Measurements from ENCODE around the gene CLECL1.

Gene CLECL1

DNA sequence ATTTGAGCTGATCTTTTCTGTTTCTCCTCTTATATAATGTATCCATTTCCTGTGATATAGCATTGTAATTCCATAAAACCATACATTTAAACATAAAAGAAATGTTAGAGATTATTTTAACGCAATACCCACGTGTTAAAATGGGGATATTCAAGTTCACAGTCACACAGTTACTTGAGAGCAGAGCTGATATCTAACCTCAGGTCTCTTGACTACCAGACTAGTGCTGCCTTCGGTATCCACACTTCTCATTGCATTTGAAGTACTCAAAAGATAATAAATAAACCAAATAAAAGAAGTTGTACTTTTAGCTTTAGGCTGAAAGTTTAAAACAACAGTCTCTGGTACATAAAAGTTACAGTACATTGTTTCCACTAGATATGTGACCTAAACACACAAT, 2.9 kb downstream of the CLECL1 start:
- TF ChIP-seq ZFX (IDR thresholded peaks at IDR 0.05), result no peak
- TF ChIP-seq, protein P1, sequence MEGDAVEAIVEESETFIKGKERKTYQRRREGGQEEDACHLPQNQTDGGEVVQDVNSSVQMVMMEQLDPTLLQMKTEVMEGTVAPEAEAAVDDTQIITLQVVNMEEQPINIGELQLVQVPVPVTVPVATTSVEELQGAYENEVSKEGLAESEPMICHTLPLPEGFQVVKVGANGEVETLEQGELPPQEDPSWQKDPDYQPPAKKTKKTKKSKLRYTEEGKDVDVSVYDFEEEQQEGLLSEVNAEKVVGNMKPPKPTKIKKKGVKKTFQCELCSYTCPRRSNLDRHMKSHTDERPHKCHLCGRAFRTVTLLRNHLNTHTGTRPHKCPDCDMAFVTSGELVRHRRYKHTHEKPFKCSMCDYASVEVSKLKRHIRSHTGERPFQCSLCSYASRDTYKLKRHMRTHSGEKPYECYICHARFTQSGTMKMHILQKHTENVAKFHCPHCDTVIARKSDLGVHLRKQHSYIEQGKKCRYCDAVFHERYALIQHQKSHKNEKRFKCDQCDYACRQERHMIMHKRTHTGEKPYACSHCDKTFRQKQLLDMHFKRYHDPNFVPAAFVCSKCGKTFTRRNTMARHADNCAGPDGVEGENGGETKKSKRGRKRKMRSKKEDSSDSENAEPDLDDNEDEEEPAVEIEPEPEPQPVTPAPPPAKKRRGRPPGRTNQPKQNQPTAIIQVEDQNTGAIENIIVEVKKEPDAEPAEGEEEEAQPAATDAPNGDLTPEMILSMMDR (conservative IDR thresholded peaks at IDR 0.05), result no peak
- no peak overlapping the region for H3K27ac ChIP-seq

DNA sequence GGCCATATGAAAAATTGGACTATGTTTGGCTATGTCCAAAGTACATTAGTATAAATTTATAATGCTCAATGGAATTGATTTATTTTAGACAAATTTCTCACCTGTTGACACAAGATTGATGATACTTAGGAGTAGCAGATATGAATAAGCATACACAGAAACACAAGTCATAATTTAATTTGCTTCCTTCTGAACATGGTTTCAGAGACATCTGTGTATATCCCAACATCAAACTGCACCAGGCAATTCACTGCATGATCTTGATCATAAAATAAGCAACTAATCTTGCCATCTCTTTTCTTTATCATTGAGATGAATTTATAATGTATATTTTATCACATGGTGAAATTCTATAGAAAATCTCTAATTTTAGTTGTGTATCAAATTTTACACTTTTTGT, 3.8 kb downstream of the CLECL1 start:
- H3K27ac ChIP-seq, result no peak overlapping the region
- no peak for TF ChIP-seq ZFX (IDR thresholded peaks at IDR 0.05)

DNA sequence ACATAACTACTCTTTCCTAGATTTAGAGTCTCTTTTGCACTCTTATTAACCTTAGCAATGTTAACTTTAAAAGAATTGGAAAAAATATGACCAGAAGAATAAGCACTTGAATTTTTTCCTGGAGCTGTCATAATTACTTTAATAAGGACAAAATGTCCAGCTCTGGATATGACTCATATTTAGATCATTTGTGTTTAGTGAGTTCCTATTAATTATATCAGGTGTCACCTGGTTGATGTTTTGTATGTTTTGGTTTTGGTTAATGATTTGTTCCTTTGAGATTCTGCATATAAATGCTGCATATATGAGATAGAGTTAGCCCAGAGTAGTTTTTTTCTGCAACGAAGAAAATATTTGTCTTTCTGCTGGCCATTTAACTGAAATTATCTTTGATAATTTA, 5.1 kb downstream of the CLECL1 start:
- no peak overlapping the region for H3K27ac ChIP-seq
- TF ChIP-seq, protein P1 (conservative IDR thresholded peaks at IDR 0.05), result no peak
- no peak for TF ChIP-seq ZFX (IDR thresholded peaks at IDR 0.05)

DNA sequence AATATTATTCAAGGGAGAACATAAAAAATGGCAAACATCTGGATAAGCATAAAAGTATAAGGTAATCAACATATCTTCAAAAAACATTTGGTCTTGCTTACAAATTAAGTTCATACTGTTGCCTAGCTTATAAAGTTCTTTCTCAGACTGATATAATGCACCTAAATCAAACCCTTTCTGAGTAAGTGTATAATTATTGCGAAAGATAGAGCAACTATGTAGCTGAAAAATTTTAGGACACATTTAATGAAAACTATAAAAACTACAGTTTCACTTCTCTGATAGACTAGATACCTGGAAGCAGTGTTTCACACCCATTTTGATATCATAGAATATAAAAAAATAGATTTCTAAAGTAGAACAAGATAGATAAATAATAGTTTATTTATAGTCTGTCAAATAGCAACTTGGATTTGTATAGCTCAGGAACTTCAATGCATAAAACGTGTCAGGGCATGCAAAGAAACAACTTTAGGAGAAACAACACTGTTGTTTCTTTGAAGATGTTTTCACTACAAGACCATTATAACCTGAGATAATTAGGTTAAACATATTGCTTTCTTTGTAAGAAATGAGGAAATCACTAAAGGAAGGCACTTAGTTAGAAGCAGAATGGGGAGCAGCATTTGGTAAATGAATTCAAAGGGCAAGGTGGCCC, 7.6 kb downstream of the CLECL1 start:
- TF ChIP-seq, protein P1 (conservative IDR thresholded peaks at IDR 0.05), result no peak
- TF ChIP-seq ZFX (IDR thresholded peaks at IDR 0.05), result no peak
- no peak overlapping the region for H3K27ac ChIP-seq

DNA sequence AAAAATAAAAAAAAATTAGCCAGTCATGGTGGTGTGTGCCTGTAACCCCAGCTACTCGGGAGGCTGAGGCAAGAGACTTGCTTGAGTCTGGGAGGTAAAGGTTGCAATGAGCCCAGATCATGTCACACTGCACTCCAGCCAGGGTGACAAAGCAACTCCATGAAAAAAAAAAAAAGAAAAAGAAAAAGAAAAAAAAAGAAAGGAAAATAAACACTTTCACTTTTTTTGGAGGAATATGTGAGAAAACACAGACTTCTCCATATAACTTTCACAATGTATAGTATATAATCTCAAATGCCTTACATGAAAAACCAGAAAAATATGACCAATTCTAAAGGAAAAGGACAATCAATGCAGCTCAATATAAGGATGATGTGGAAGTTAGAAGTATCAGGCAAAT, 8.9 kb downstream of the CLECL1 start:
- no peak overlapping the region for H3K27ac ChIP-seq
- TF ChIP-seq, protein P1 (conservative IDR thresholded peaks at IDR 0.05), result no peak
- TF ChIP-seq ZFX (IDR thresholded peaks at IDR 0.05), result no peak

DNA sequence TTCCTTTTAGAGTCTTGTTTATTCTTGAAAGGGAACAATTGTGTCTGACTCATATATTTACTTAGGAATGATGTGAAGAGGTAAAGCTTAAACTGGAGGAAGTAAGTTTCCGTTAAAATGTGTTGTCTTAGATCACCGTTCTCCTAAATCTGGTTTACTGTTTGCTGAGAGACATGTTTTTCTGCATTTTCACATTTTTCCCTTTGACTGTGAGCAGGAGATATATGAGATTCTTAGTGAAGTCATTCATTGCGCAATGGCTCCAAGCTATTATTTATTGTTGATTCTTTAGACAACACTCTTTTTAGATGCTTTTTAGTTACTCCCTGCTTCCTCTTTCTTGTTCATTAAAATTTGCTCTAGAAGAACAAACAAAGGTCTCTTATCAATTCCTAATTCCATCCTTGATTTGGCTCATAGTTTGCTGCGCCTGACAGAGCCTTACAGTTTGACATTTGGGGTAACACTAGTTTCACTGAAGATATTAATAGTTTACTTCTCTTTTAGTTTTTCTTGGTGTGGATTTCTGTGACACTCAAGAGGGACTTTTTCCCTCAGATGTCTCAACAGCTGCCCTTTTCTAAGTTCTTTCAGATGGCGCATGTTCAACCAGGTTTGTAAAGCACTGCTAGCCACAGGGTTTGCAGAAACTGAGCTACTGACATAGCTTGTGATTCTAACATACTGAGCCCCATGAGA, 11.4 kb downstream of the CLECL1 start:
- peak overlapping the region; percentile 38; the same call in 1 of the 2 replicates for H3K27ac ChIP-seq
- TF ChIP-seq, protein P1 (conservative IDR thresholded peaks at IDR 0.05), result no peak

DNA sequence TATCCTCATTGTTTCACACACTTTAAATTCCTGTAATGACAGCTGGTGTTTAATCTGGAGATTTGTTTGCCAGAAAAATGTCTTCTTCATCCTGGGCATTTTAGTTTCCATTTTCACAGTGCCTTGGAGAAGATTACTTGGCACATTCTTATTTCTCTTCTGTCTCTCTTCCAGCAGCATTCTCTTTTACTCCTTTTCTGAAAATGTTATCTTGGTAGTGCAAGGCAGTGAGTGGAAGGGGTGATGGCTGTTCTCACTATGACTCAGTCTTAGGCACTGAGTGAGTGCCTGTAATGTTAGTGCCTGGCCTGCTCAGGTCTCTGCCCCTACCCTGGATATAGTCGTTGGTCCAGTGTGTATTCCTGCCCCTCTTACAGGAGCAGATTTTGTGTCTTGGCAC, 13.1 kb downstream of the CLECL1 start:
- H3K27ac ChIP-seq, result peak overlapping the region; percentile 24
- TF ChIP-seq, protein P1 (conservative IDR thresholded peaks at IDR 0.05), result no peak

DNA sequence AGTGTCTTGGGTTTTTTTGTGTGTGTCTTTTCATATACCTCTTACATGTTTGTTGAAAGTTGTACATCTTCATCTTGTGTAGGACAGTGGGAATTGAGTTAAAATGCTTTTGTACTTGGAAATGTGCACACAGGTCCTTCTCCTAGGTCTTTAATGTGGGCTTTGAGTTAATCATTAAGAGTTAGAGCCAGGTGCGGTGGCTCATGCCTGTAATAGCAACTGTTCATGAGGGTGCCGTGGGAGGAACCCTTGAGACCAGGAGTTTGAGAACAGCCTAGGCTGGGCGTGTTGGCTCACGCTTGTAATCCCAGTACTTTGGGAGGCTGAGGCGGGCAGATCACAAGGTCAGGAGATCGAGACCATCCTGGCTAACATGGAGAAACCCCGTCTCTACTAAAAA, 13.9 kb downstream of the CLECL1 start:
- TF ChIP-seq, protein P1 (conservative IDR thresholded peaks at IDR 0.05), result no peak
- TF ChIP-seq ZFX (IDR thresholded peaks at IDR 0.05), result no peak
- H3K27ac ChIP-seq, result no peak overlapping the region

Data from C4-2B (cell line).